IPS-20b (cell line): ENCODE data around the gene EML1.
"Not testable (repeated sequence)": the region's sequence is repeated elsewhere in the genome, so short reads cannot be mapped to it uniquely, and the experiment has no call there.

Experiments
- H3K27ac ChIP-seq: one replicate; pipeline ENCODE4 v1.5.1; 2013; ENCODE audit warnings: low read length
- H3K27me3 ChIP-seq: 2 replicates; pipeline ENCODE4 v1.6.1; 2013; ENCODE audit warnings: mild to moderate bottlenecking, low read length, inconsistent platforms; ENCODE audit not compliant: insufficient read depth
- H3K36me3 ChIP-seq: 2 replicates; pipeline ENCODE4 v1.6.1; 2013; ENCODE audit warnings: low read depth, mild to moderate bottlenecking, inconsistent platforms, low read length, moderate library complexity; ENCODE audit not compliant: insufficient read depth
- H3K4me1 ChIP-seq: 2 replicates; pipeline ENCODE4 v1.6.1; 2013; ENCODE audit warnings: mild to moderate bottlenecking, control low read depth, inconsistent platforms, low read length, moderate library complexity; ENCODE audit not compliant: insufficient read depth
- H3K4me3 ChIP-seq: 2 replicates; pipeline ENCODE4 v1.5.1; 2013; ENCODE audit warnings: mild to moderate bottlenecking, low read length, inconsistent platforms
- H3K9ac ChIP-seq: 2 replicates; pipeline ENCODE4 v1.6.1; 2013; ENCODE audit warnings: low read depth, mild to moderate bottlenecking, inconsistent platforms, low read length, moderate library complexity
- H3K9me3 ChIP-seq: 2 replicates; pipeline ENCODE4 v1.6.1; 2013; ENCODE audit warnings: mild to moderate bottlenecking, low read depth, low read length, inconsistent platforms; ENCODE audit not compliant: insufficient read depth

Gene EML1

GRCh38 chr14:99939421-99939820 lies 146.2 kb downstream of the EML1 start:
- Histone ChIP-seq H3K4me3 (no peak overlapping the region), H3K36me3 (peaks cover 22% of the 10 kb centered on the region), H3K27ac (no peak overlapping the region), H3K27me3 (no peaks in the 10 kb centered on the region), H3K9ac (no peak overlapping the region), H3K4me1 (no peaks in the 10 kb centered on the region), H3K9me3 (no peaks in the 10 kb centered on the region)

- H3K27me3 ChIP-seq: no peaks in the 10 kb centered on the region
- H3K36me3 ChIP-seq: peaks cover 22% of the 10 kb centered on the region
- no peak overlapping the region for H3K27ac ChIP-seq
- H3K4me1 ChIP-seq: no peaks in the 10 kb centered on the region
- H3K4me3 ChIP-seq: no peak overlapping the region
- no peak overlapping the region for H3K9ac ChIP-seq
- no peaks in the 10 kb centered on the region for H3K9me3 ChIP-seq
Measured at GRCh38 chr14:99940064-99940463, 146.9 kb downstream of the EML1 start.

- Histone ChIP-seq H3K36me3 (peaks cover 18% of the 10 kb centered on the region), H3K4me1 (no peaks in the 10 kb centered on the region), H3K27me3 (0 out of 2 replicates have a peak, but pooled peaks cover under 1% of the 10 kb centered on the region), H3K9ac (no peak overlapping the region), H3K9me3 (no peaks in the 10 kb centered on the region), H3K4me3 (no peak overlapping the region), H3K27ac (no peak overlapping the region)
Measured at GRCh38 chr14:99941211-99941610, 148.0 kb downstream of the EML1 start.

- no peak overlapping the region for H3K4me3 ChIP-seq
- H3K27me3 ChIP-seq: 0 out of 2 replicates have a peak, but pooled peaks cover 5% of the 10 kb centered on the region
- H3K36me3 ChIP-seq: peaks cover 17% of the 10 kb centered on the region
- no peak overlapping the region for H3K27ac ChIP-seq
- H3K9me3 ChIP-seq: no peaks in the 10 kb centered on the region
- no peak overlapping the region for H3K9ac ChIP-seq
- no peaks in the 10 kb centered on the region for H3K4me1 ChIP-seq
Measured at GRCh38 chr14:99943620-99944019, 150.4 kb downstream of the EML1 start.

- Histone ChIP-seq H3K9ac (no peak overlapping the region), H3K9me3 (no peaks in the 10 kb centered on the region), H3K4me3 (no peak overlapping the region), H3K4me1 (no peaks in the 10 kb centered on the region), H3K27ac (no peak overlapping the region), H3K36me3 (peaks cover 17% of the 10 kb centered on the region), H3K27me3 (0 out of 2 replicates have a peak, but pooled peaks cover 5% of the 10 kb centered on the region)
Measured at GRCh38 chr14:99944241-99944651, 151.0 kb downstream of the EML1 start.

- Histone ChIP-seq H3K4me3 (peak overlapping the region; percentile 57; the same call in 1 of the 2 replicates), H3K36me3 (peaks cover 5% of the 10 kb centered on the region; the same call in 1 of the 2 replicates), H3K27ac (no peak overlapping the region), H3K4me1 (0 out of 2 replicates have a peak, but pooled peaks cover 3% of the 10 kb centered on the region), H3K27me3 (0 out of 2 replicates have a peak, but pooled peaks cover 5% of the 10 kb centered on the region), H3K9ac (no peak overlapping the region), H3K9me3 (no peaks in the 10 kb centered on the region)
Measured at GRCh38 chr14:99945732-99946651, 152.8 kb downstream of the EML1 start.

- no peak overlapping the region for H3K9ac ChIP-seq
- H3K4me1 ChIP-seq: 0 out of 2 replicates have a peak, but pooled peaks cover 3% of the 10 kb centered on the region
- H3K4me3 ChIP-seq: peak overlapping the region; percentile 57; the same call in 1 of the 2 replicates
Measured at GRCh38 chr14:99946652-99947489, 153.7 kb downstream of the EML1 start.

GRCh38 chr14:99947695-99948094 lies 154.5 kb downstream of the EML1 start:
- Histone ChIP-seq H3K4me3 (no peak overlapping the region), H3K27me3 (0 out of 2 replicates have a peak, but pooled peaks cover 5% of the 10 kb centered on the region), H3K4me1 (0 out of 2 replicates have a peak, but pooled peaks cover 3% of the 10 kb centered on the region), H3K9me3 (no peaks in the 10 kb centered on the region), H3K36me3 (no peaks in the 10 kb centered on the region), H3K27ac (no peak overlapping the region), H3K9ac (no peak overlapping the region)

More at GRCh38 chr14:99946652-99947489, 153.7 kb downstream of the EML1 start:
- Histone ChIP-seq H3K27ac (no peak overlapping the region), H3K36me3 (peaks cover 3% of the 10 kb centered on the region; the same call in 1 of the 2 replicates), H3K27me3 (0 out of 2 replicates have a peak, but pooled peaks cover 5% of the 10 kb centered on the region), H3K9me3 (no peaks in the 10 kb centered on the region)

GRCh38 chr14:99949011-99949732 lies 156.0 kb downstream of the EML1 start:
- not testable (repeated sequence) for H3K9ac ChIP-seq, H3K4me3 ChIP-seq, H3K9me3 ChIP-seq, H3K36me3 ChIP-seq, H3K27me3 ChIP-seq, H3K27ac ChIP-seq, H3K4me1 ChIP-seq

- Histone ChIP-seq H3K9me3 (no peaks in the 10 kb centered on the region), H3K9ac (no peak overlapping the region), H3K27me3 (0 out of 2 replicates have a peak, but pooled peaks cover 5% of the 10 kb centered on the region), H3K27ac (no peak overlapping the region), H3K36me3 (no peaks in the 10 kb centered on the region), H3K4me3 (no peak overlapping the region), H3K4me1 (0 out of 2 replicates have a peak, but pooled peaks cover 3% of the 10 kb centered on the region)
Measured at GRCh38 chr14:99950181-99950580, 157.0 kb downstream of the EML1 start.

- 0 out of 2 replicates have a peak, but pooled peaks cover 5% of the 10 kb centered on the region for H3K27me3 ChIP-seq
- H3K27ac ChIP-seq: no peak overlapping the region
- H3K9me3 ChIP-seq: no peaks in the 10 kb centered on the region
- no peak overlapping the region for H3K4me3 ChIP-seq
- H3K9ac ChIP-seq: no peak overlapping the region
- H3K4me1 ChIP-seq: 0 out of 2 replicates have a peak, but pooled peaks cover 3% of the 10 kb centered on the region
- H3K36me3 ChIP-seq: no peaks in the 10 kb centered on the region
Measured at GRCh38 chr14:99951085-99951484, 157.9 kb downstream of the EML1 start.
